HG03095 (cell line): Measurements from ENCODE around the gene CNTRL.

Experiments
- ATAC-seq: cut with Tn5 transposase; IDR thresholded peaks from one replicate; pipeline ENCODE4 v1.9.1; 2021; ENCODE audit warnings: moderate library complexity; ENCODE audit not compliant: unreplicated experiment

CNTRL gene

GRCh38 chr9:121222524-121223171 lies 147.9 kb downstream of the CNTRL start:
- no peak for ATAC-seq

GRCh38 chr9:121225240-121225639 lies 150.5 kb downstream of the CNTRL start:
- no peak for ATAC-seq

- no peak for ATAC-seq
Observed at GRCh38 chr9:121226175-121226574, 151.4 kb downstream of the CNTRL start.
